H1 (cell line): Measurements from ENCODE around the gene SH3GL1.

Experiments used
- CBX5 ChIP-seq: fragments of 300-800, 300-1000 bp; sonication (generic); IDR thresholded peaks from 2 replicates; pipeline ENCODE4 v1.7.1; 2016; ENCODE audit warnings: antibody characterized with exemption, low read length, low read depth
- CHD1 ChIP-seq: IDR thresholded peaks from 2 replicates; pipeline ENCODE4 v1.6.1; 2012; ENCODE audit warnings: low read depth, low read length, improper control_type of control experiment
- CHD2 ChIP-seq: IDR thresholded peaks from 2 replicates; pipeline ENCODE4 v1.6.1; 2012; ENCODE audit warnings: low read length, improper control_type of control experiment
- CREB1 ChIP-seq: IDR thresholded peaks from 2 replicates; pipeline ENCODE4 v1.6.1; 2012; ENCODE audit warnings: inconsistent platforms
- CTCF ChIP-seq, 3 experiments: IDR thresholded peaks; 1 replicate in 2 of 3; 2 replicates in 1 of 3; pipeline versions ENCODE4 v1.5.1 to v1.6.1; 2011; ENCODE audit warnings: low read length in 3 of 3, mild to moderate bottlenecking in 3 of 3, inconsistent platforms in 2 of 3, low read depth in 1 of 3, moderate library complexity in 1 of 3; ENCODE audit not compliant: insufficient read depth in 1 of 3; ENCODE audit errors: control extremely low read depth in 1 of 3
- FOSL1 ChIP-seq: IDR thresholded peaks from 2 replicates; pipeline ENCODE4 v1.6.1; 2011; ENCODE audit warnings: mild to moderate bottlenecking, low read depth, low read length, moderate library complexity; ENCODE audit not compliant: insufficient read depth
- MAX ChIP-seq: IDR thresholded peaks from 2 replicates; pipeline ENCODE4 v1.6.1; 2012; ENCODE audit warnings: inconsistent platforms
- POLR2A ChIP-seq, 2 experiments: IDR thresholded peaks; 1 replicate in 1 of 2; 2 replicates in 1 of 2; pipeline ENCODE4 v1.6.1; 2011; ENCODE audit warnings: low read depth in 2 of 2, low read length in 2 of 2, mild to moderate bottlenecking in 2 of 2; ENCODE audit errors: control extremely low read depth in 1 of 2
- SRF ChIP-seq: IDR thresholded peaks from 2 replicates; pipeline ENCODE4 v1.6.1; 2011; ENCODE audit warnings: mild to moderate bottlenecking, low read depth, low read length, moderate library complexity

GRCh38 chr19:4366666-4367335 is 33.5 kb downstream of the SH3GL1 start:
- TF ChIP-seq CTCF (IDR thresholded peaks at IDR 0.05; ENCODE audit: control extremely low read depth in 1 of 3, insufficient read depth in 1 of 3, low read depth in 1 of 3, low read length in 3 of 3), result no peak
- no peak for TF ChIP-seq SRF
- TF ChIP-seq POLR2A (IDR thresholded peaks at IDR 0.05; ENCODE audit: control extremely low read depth in 1 of 2, low read depth in 2 of 2, low read length in 2 of 2), result no peak
- TF ChIP-seq CHD1, result no peak
- no peak for TF ChIP-seq FOSL1
- no peak for TF ChIP-seq CREB1
- TF ChIP-seq CHD2, result no peak
- TF ChIP-seq MAX, result no peak
- no peak for TF ChIP-seq CBX5
